DOHH2 (cell line): ENCODE data around the gene DHX30.

Experiments used
- EZH2phosphoT487 ChIP-seq: fragments of 200-600 bp; sonication (generic); IDR thresholded peaks from 2 replicates; pipeline ENCODE4 v1.6.1; 2017; ENCODE audit warnings: borderline replicate concordance, mild to moderate bottlenecking, antibody characterized with exemption, low read length, moderate library complexity, mixed read lengths
- TF ChIP-seq, protein P1 (sequence below): fragments of 200-600 bp; sonication (generic); IDR thresholded peaks from one replicate; pipeline ENCODE4 v1.5.1; 2014; ENCODE audit warnings: antibody characterized with exemption, mild to moderate bottlenecking, low read depth, low read length; ENCODE audit not compliant: poor library complexity, severe bottlenecking

DNA sequence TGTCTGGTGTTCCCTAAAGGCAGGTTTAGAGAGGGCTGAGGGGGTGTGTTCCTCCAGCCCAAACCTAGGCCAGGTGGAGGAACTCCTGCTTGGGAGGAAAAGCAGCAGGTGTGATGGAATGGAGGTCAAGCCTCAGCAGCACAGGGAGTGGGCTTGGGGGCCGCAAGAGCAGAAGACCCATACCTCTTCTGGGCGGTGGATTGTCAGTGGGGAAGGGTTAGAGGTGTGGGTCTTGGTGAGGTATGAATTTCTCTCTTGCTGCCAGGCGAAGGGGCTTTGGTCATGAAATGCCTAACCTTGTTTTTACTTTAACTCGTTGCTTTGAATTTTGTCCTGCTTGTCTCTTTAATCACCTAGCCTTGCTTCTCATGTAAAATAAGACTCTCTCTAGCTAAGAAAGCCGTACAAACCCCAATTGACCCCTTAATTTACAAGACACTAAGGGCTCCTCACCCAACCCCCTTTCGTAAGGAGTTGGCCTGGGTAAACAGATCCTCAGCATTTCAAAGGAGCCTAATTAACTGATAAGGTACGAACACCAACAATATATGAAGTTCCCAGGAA, 38.9 kb downstream of the DHX30 start:
- TF ChIP-seq, protein P1, sequence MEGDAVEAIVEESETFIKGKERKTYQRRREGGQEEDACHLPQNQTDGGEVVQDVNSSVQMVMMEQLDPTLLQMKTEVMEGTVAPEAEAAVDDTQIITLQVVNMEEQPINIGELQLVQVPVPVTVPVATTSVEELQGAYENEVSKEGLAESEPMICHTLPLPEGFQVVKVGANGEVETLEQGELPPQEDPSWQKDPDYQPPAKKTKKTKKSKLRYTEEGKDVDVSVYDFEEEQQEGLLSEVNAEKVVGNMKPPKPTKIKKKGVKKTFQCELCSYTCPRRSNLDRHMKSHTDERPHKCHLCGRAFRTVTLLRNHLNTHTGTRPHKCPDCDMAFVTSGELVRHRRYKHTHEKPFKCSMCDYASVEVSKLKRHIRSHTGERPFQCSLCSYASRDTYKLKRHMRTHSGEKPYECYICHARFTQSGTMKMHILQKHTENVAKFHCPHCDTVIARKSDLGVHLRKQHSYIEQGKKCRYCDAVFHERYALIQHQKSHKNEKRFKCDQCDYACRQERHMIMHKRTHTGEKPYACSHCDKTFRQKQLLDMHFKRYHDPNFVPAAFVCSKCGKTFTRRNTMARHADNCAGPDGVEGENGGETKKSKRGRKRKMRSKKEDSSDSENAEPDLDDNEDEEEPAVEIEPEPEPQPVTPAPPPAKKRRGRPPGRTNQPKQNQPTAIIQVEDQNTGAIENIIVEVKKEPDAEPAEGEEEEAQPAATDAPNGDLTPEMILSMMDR = no peak
- TF ChIP-seq EZH2phosphoT487 = no peak
